Measurements from ENCODE around the gene BRAT1.

The BRAT1 gene

GRCh38 chr7:2546776-2547586, 8.3 kb downstream of the BRAT1 start:
- Histone ChIP-seq H3K9ac (ENCODE audit: low read length) (peak overlapping the region; percentile 18), H3K36me3 (ENCODE audit: control insufficient read depth in 1 of 2, insufficient read depth in 2 of 2, low read length in 2 of 2) (peaks cover 53 to 55% of the 10 kb centered on the region in 2 experiments), H2BK12ac (ENCODE audit: low read length) (no peak overlapping the region), H2AFZ (ENCODE audit: insufficient read depth, low read length, poor library complexity) (no peak overlapping the region), H3K9me3 (ENCODE audit: insufficient read depth, low read depth, low read length) (peaks cover 3% of the 10 kb centered on the region), H4K8ac (ENCODE audit: low read depth, low read length) (no peak overlapping the region), H4K12ac (ENCODE audit: low read depth, low read length) (no peak overlapping the region), H4K91ac (ENCODE audit: low read depth, low read length) (no peak overlapping the region), H3K4me1 (ENCODE audit: control insufficient read depth in 1 of 2, insufficient read depth in 2 of 2, low read length in 2 of 2) (no peaks in the 10 kb centered on the region), H3K23ac (ENCODE audit: low read length) (no peak overlapping the region), H3K79me1 (ENCODE audit: low read length) (no peaks in the 10 kb centered on the region), H3K18ac (ENCODE audit: low read length) (no peak overlapping the region), H3K4me2 (ENCODE audit: low read length) (no peak overlapping the region), H3K27ac (ENCODE audit: low read depth, low read length) (no peak overlapping the region), H3K4me3 (ENCODE audit: low read depth, low read length) (no peak overlapping the region), H3K79me2 (ENCODE audit: control insufficient read depth, insufficient read depth, low read length, poor library complexity) (no peaks in the 10 kb centered on the region), H3K14ac (ENCODE audit: low read length) (no peak overlapping the region), H2AK5ac (ENCODE audit: low read length) (no peak overlapping the region), H2BK120ac (ENCODE audit: insufficient read depth, low read length, poor library complexity) (no peak overlapping the region), H3K27me3 (ENCODE audit: insufficient read depth, low read length) (no peaks in the 10 kb centered on the region), H2BK5ac (ENCODE audit: low read depth, low read length, poor library complexity) (no peak overlapping the region), H3K4ac (ENCODE audit: low read depth, low read length) (no peak overlapping the region)
- DNase-seq, result no peak
- WGBS (ENCODE audit: extremely low coverage, insufficient coverage, insufficient read length), result no CpG with 5 or more reads among the region's 31 CpGs

GRCh38 chr7:2545746-2546425, 9.4 kb downstream of the BRAT1 start:
- H3K9me3 ChIP-seq (ENCODE audit: insufficient read depth, low read depth, low read length), result peaks cover 3% of the 10 kb centered on the region
- no peak overlapping the region for H4K12ac ChIP-seq (ENCODE audit: low read depth, low read length)
- WGBS (ENCODE audit: extremely low coverage, insufficient coverage, insufficient read length), result no CpG with 5 or more reads among the region's 20 CpGs
- H2BK5ac ChIP-seq (ENCODE audit: low read depth, low read length, poor library complexity), result no peak overlapping the region
- no peak overlapping the region for H3K4me2 ChIP-seq (ENCODE audit: low read length)
- no peaks in the 10 kb centered on the region for H3K4me1 ChIP-seq (ENCODE audit: control insufficient read depth in 1 of 2, insufficient read depth in 2 of 2, low read length in 2 of 2)
- H4K8ac ChIP-seq (ENCODE audit: low read depth, low read length), result no peak overlapping the region
- no peak overlapping the region for H3K4me3 ChIP-seq (ENCODE audit: low read depth, low read length)
- no peak overlapping the region for H3K4ac ChIP-seq (ENCODE audit: low read depth, low read length)
- no peak overlapping the region for H3K23ac ChIP-seq (ENCODE audit: low read length)
- no peak overlapping the region for H2BK120ac ChIP-seq (ENCODE audit: insufficient read depth, low read length, poor library complexity)
- peaks cover 60 to 63% of the 10 kb centered on the region in 2 experiments for H3K36me3 ChIP-seq (ENCODE audit: control insufficient read depth in 1 of 2, insufficient read depth in 2 of 2, low read length in 2 of 2)
- no peak for DNase-seq
- no peaks in the 10 kb centered on the region for H3K27me3 ChIP-seq (ENCODE audit: insufficient read depth, low read length)
- H2AFZ ChIP-seq (ENCODE audit: insufficient read depth, low read length, poor library complexity), result no peak overlapping the region
- no peak overlapping the region for H3K14ac ChIP-seq (ENCODE audit: low read length)
- no peak overlapping the region for H3K27ac ChIP-seq (ENCODE audit: low read depth, low read length)
- no peaks in the 10 kb centered on the region for H3K79me2 ChIP-seq (ENCODE audit: control insufficient read depth, insufficient read depth, low read length, poor library complexity)
- no peak overlapping the region for H3K18ac ChIP-seq (ENCODE audit: low read length)
- no peak overlapping the region for H2BK12ac ChIP-seq (ENCODE audit: low read length)
- peak overlapping the region; percentile 2 for H3K9ac ChIP-seq (ENCODE audit: low read length)
- H2AK5ac ChIP-seq (ENCODE audit: low read length), result no peak overlapping the region
- no peaks in the 10 kb centered on the region for H3K79me1 ChIP-seq (ENCODE audit: low read length)
- no peak overlapping the region for H4K91ac ChIP-seq (ENCODE audit: low read depth, low read length)

GRCh38 chr7:2544541-2545188, 10.7 kb downstream of the BRAT1 start:
- no peak overlapping the region for H3K4ac ChIP-seq (ENCODE audit: low read depth, low read length)
- no peak overlapping the region for H4K12ac ChIP-seq (ENCODE audit: low read depth, low read length)

GRCh38 chr7:2542916-2543871, 12.1 kb downstream of the BRAT1 start:
- Histone ChIP-seq H3K9me3 (ENCODE audit: insufficient read depth, low read depth, low read length) (peaks cover 3% of the 10 kb centered on the region), H3K4ac (ENCODE audit: low read depth, low read length) (no peak overlapping the region), H3K79me1 (ENCODE audit: low read length) (no peaks in the 10 kb centered on the region), H3K79me2 (ENCODE audit: control insufficient read depth, insufficient read depth, low read length, poor library complexity) (no peaks in the 10 kb centered on the region), H3K14ac (ENCODE audit: low read length) (no peak overlapping the region), H4K8ac (ENCODE audit: low read depth, low read length) (no peak overlapping the region), H2AFZ (ENCODE audit: insufficient read depth, low read length, poor library complexity) (no peak overlapping the region), H4K91ac (ENCODE audit: low read depth, low read length) (no peak overlapping the region), H3K9ac (ENCODE audit: low read length) (no peak overlapping the region), H3K27ac (ENCODE audit: low read depth, low read length) (no peak overlapping the region), H3K4me2 (ENCODE audit: low read length) (no peak overlapping the region), H3K18ac (ENCODE audit: low read length) (no peak overlapping the region), H3K36me3 (ENCODE audit: control insufficient read depth in 1 of 2, insufficient read depth in 2 of 2, low read length in 2 of 2) (peaks cover 82 to 85% of the 10 kb centered on the region in 2 experiments), H3K23ac (ENCODE audit: low read length) (no peak overlapping the region), H2BK120ac (ENCODE audit: insufficient read depth, low read length, poor library complexity) (no peak overlapping the region), H2AK5ac (ENCODE audit: low read length) (no peak overlapping the region), H3K4me3 (ENCODE audit: low read depth, low read length) (no peak overlapping the region), H2BK12ac (ENCODE audit: low read length) (no peak overlapping the region), H3K4me1 (ENCODE audit: control insufficient read depth in 1 of 2, insufficient read depth in 2 of 2, low read length in 2 of 2) (no peaks in the 10 kb centered on the region), H2BK5ac (ENCODE audit: low read depth, low read length, poor library complexity) (no peak overlapping the region), H4K12ac (ENCODE audit: low read depth, low read length) (no peak overlapping the region), H3K27me3 (ENCODE audit: insufficient read depth, low read length) (no peaks in the 10 kb centered on the region)
- WGBS (ENCODE audit: extremely low coverage, insufficient coverage, insufficient read length), result no CpG with 5 or more reads among the region's 53 CpGs
- no peak for DNase-seq

More at GRCh38 chr7:2544541-2545188, 10.7 kb downstream of the BRAT1 start:
- H3K4me2 ChIP-seq (ENCODE audit: low read length), result no peak overlapping the region
- H2AK5ac ChIP-seq (ENCODE audit: low read length), result no peak overlapping the region
- H3K23ac ChIP-seq (ENCODE audit: low read length), result no peak overlapping the region
- no peaks in the 10 kb centered on the region for H3K79me2 ChIP-seq (ENCODE audit: control insufficient read depth, insufficient read depth, low read length, poor library complexity)
- H4K8ac ChIP-seq (ENCODE audit: low read depth, low read length), result no peak overlapping the region
- no peaks in the 10 kb centered on the region for H3K79me1 ChIP-seq (ENCODE audit: low read length)
- WGBS (ENCODE audit: extremely low coverage, insufficient coverage, insufficient read length), result no CpG with 5 or more reads among the region's 23 CpGs
- peaks cover 3% of the 10 kb centered on the region for H3K9me3 ChIP-seq (ENCODE audit: insufficient read depth, low read depth, low read length)
- no peak overlapping the region for H3K27ac ChIP-seq (ENCODE audit: low read depth, low read length)
- no peak overlapping the region for H2BK12ac ChIP-seq (ENCODE audit: low read length)
- H4K91ac ChIP-seq (ENCODE audit: low read depth, low read length), result no peak overlapping the region
- H2BK120ac ChIP-seq (ENCODE audit: insufficient read depth, low read length, poor library complexity), result no peak overlapping the region
- no peak overlapping the region for H2BK5ac ChIP-seq (ENCODE audit: low read depth, low read length, poor library complexity)
- no peak overlapping the region for H3K4me3 ChIP-seq (ENCODE audit: low read depth, low read length)
- H3K14ac ChIP-seq (ENCODE audit: low read length), result no peak overlapping the region
- no peaks in the 10 kb centered on the region for H3K4me1 ChIP-seq (ENCODE audit: control insufficient read depth in 1 of 2, insufficient read depth in 2 of 2, low read length in 2 of 2)
- H3K27me3 ChIP-seq (ENCODE audit: insufficient read depth, low read length), result no peaks in the 10 kb centered on the region
- no peak for DNase-seq
- peaks cover 72 to 73% of the 10 kb centered on the region in 2 experiments for H3K36me3 ChIP-seq (ENCODE audit: control insufficient read depth in 1 of 2, insufficient read depth in 2 of 2, low read length in 2 of 2)
- H2AFZ ChIP-seq (ENCODE audit: insufficient read depth, low read length, poor library complexity), result no peak overlapping the region
- H3K9ac ChIP-seq (ENCODE audit: low read length), result no peak overlapping the region
- no peak overlapping the region for H3K18ac ChIP-seq (ENCODE audit: low read length)

All from trophoblast cell (in vitro differentiated cells and primary cell).